ENCODE results near the gene SYCP2L.

The SYCP2L gene

DNA sequence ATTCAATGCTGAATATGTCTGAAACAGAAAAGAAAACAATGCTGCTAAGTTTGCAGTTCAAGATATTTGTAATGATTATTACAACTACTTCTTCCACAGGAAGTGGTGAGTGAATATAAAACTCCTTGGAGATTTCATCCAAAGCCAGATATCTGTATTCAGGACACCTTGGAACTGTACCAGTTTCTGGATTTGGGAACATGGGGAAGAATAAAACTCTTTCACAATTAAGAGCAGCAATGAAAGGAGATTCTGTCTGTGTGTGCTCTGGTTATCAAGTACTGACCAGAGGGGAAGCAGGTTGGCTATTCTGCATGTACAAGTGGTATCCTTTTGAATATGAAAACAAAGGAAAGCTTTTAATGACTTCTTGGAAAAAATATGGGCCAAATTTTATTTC is 136.2 kb downstream of the SYCP2L start:
- TF ChIP-seq, protein P1, sequence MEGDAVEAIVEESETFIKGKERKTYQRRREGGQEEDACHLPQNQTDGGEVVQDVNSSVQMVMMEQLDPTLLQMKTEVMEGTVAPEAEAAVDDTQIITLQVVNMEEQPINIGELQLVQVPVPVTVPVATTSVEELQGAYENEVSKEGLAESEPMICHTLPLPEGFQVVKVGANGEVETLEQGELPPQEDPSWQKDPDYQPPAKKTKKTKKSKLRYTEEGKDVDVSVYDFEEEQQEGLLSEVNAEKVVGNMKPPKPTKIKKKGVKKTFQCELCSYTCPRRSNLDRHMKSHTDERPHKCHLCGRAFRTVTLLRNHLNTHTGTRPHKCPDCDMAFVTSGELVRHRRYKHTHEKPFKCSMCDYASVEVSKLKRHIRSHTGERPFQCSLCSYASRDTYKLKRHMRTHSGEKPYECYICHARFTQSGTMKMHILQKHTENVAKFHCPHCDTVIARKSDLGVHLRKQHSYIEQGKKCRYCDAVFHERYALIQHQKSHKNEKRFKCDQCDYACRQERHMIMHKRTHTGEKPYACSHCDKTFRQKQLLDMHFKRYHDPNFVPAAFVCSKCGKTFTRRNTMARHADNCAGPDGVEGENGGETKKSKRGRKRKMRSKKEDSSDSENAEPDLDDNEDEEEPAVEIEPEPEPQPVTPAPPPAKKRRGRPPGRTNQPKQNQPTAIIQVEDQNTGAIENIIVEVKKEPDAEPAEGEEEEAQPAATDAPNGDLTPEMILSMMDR (IDR thresholded peaks at IDR 0.05; ENCODE audit: insufficient read depth, low read length), result no peak
- TF ChIP-seq, protein P2, sequence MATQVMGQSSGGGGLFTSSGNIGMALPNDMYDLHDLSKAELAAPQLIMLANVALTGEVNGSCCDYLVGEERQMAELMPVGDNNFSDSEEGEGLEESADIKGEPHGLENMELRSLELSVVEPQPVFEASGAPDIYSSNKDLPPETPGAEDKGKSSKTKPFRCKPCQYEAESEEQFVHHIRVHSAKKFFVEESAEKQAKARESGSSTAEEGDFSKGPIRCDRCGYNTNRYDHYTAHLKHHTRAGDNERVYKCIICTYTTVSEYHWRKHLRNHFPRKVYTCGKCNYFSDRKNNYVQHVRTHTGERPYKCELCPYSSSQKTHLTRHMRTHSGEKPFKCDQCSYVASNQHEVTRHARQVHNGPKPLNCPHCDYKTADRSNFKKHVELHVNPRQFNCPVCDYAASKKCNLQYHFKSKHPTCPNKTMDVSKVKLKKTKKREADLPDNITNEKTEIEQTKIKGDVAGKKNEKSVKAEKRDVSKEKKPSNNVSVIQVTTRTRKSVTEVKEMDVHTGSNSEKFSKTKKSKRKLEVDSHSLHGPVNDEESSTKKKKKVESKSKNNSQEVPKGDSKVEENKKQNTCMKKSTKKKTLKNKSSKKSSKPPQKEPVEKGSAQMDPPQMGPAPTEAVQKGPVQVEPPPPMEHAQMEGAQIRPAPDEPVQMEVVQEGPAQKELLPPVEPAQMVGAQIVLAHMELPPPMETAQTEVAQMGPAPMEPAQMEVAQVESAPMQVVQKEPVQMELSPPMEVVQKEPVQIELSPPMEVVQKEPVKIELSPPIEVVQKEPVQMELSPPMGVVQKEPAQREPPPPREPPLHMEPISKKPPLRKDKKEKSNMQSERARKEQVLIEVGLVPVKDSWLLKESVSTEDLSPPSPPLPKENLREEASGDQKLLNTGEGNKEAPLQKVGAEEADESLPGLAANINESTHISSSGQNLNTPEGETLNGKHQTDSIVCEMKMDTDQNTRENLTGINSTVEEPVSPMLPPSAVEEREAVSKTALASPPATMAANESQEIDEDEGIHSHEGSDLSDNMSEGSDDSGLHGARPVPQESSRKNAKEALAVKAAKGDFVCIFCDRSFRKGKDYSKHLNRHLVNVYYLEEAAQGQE (IDR thresholded peaks at IDR 0.05; ENCODE audit: insufficient replicate concordance, low read depth), result no peak
- TF ChIP-seq POLR2AphosphoS5 (IDR thresholded peaks at IDR 0.05; ENCODE audit: low read depth) (no peak), GABPA (IDR thresholded peaks at IDR 0.05; ENCODE audit: low read depth) (no peak), SPI1 (IDR thresholded peaks at IDR 0.05; ENCODE audit: borderline replicate concordance, low read depth) (no peak)
- Histone ChIP-seq H3K27ac (replicated peaks) (no peak overlapping the region), H3K27me3 (ENCODE audit: insufficient read depth, poor library complexity, severe bottlenecking) (peaks cover 5% of the 10 kb centered on the region), H3K4me3 (replicated peaks; ENCODE audit: insufficient read depth, low read length) (no peak overlapping the region)
- no peak for DNase-seq (ENCODE audit: low read depth in 1 of 2, low spot score in 1 of 2)
